IPS-15b (cell line): Measurements from ENCODE around the gene SLC20A1.

Source experiments
- H3K27me3 ChIP-seq: one replicate; pipeline ENCODE4 v1.6.1; 2013; ENCODE audit warnings: low read length; ENCODE audit not compliant: control insufficient read depth, insufficient read depth
- H3K36me3 ChIP-seq: one replicate; pipeline ENCODE4 v1.6.1; 2013; ENCODE audit warnings: low read length; ENCODE audit not compliant: control insufficient read depth, insufficient read depth
- H3K4me1 ChIP-seq: one replicate; pipeline ENCODE4 v1.6.1; 2013; ENCODE audit warnings: mild to moderate bottlenecking, low read length; ENCODE audit not compliant: control insufficient read depth, insufficient read depth
- H3K4me3 ChIP-seq: one replicate; pipeline ENCODE4 v1.5.1; 2013; ENCODE audit warnings: low read depth, low read length
- H3K9ac ChIP-seq: one replicate; pipeline ENCODE4 v1.6.1; 2013; ENCODE audit warnings: low read depth, mild to moderate bottlenecking, low read length
- H3K9me3 ChIP-seq: one replicate; pipeline ENCODE4 v1.6.1; 2013; ENCODE audit warnings: mild to moderate bottlenecking, low read length; ENCODE audit not compliant: control insufficient read depth, insufficient read depth

SLC20A1 gene

DNA sequence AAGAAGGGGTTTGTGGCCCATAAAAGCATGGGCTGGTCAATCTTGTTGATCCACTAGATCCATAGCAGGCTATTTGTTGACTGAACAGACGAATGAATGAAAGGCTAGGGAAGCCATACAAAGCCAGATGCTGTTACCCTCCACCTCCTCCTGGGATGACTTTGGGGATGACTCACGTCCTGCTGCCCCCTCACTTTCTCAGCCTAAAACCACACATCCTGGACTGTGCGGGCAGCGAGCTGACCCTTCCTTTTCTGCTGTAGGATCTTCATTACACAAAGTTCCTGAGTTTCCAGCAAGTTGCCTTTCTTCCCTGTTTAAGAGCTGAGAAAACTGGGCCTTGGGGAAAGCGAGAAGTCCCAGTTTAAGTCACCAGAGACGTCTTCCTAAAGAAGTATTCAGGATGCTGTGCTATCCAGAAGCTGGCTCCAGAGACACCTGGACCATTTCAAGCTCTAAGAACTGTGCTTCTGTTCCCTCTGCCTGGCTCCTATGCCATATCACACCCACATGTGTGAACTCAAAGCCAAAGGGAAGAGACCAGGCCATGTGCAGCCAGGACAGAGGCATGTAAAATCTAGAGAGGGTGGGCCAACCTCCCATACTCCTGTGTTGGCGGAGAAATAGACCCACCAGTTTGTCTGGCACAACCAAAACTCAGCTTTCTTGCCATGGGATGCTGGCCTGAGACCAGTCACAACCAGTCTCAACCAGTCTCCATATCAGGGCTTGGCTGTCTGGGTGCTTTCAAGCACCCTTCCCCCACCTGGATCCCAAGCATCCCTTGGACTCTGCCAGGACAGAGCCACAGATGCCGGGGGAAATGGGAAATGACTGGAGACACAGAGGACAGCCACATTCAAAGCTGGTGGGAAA is 4.7 kb upstream of the SLC20A1 start:
- H3K4me3 ChIP-seq: no peak overlapping the region
- peaks cover 10% of the 10 kb centered on the region for H3K4me1 ChIP-seq
- no peaks in the 10 kb centered on the region for H3K9me3 ChIP-seq
- peaks cover 10% of the 10 kb centered on the region for H3K27me3 ChIP-seq
- H3K9ac ChIP-seq: no peak overlapping the region
- no peaks in the 10 kb centered on the region for H3K36me3 ChIP-seq

DNA sequence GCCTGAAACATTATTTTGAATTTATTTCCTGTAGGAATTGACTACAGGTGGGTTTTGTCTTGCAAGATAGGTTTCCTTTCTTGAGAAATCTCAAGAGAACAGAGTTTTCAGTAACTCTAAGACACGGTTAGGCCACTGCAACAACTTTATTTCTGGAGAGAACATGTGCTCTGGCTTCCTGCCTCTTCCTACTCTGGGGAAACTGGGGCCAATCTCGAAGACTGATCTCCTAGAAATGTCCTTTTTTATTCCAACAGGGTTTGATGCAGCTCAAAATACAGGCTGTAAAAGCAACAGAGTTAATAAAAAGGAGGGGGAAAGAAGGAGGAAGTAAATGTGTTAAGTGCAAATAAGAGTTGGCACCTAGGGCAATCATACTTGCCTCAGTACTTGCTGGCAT is 4.0 kb upstream of the SLC20A1 start:
- H3K4me3 ChIP-seq: no peak overlapping the region
- H3K9ac ChIP-seq: no peak overlapping the region
- no peaks in the 10 kb centered on the region for H3K36me3 ChIP-seq
- peaks cover 10% of the 10 kb centered on the region for H3K27me3 ChIP-seq
- H3K4me1 ChIP-seq: peaks cover 10% of the 10 kb centered on the region
- no peaks in the 10 kb centered on the region for H3K9me3 ChIP-seq

DNA sequence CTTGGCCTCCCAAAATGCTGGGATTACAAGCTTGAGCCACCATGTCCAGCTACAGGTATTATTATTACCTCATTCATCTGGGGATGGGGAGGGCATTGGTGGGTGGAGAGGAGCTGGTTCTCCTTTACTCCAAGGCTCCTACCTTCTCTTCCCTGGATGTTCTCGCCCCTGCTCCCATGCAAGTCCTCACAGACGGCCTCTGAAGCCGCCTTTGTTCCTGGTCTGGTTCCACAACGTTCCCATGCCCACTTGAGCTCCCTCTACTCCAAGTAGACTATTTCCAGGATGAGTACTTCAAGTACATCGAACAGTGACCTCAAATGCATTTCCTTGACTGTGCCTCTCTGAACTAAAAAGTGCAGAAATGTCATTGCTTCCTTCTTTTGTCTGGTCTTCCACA is 3.2 kb upstream of the SLC20A1 start:
- no peaks in the 10 kb centered on the region for H3K9me3 ChIP-seq
- H3K27me3 ChIP-seq: peaks cover 8% of the 10 kb centered on the region
- H3K4me3 ChIP-seq: no peak overlapping the region
- H3K9ac ChIP-seq: no peak overlapping the region
- peaks cover 4% of the 10 kb centered on the region for H3K36me3 ChIP-seq
- H3K4me1 ChIP-seq: peaks cover 17% of the 10 kb centered on the region

DNA sequence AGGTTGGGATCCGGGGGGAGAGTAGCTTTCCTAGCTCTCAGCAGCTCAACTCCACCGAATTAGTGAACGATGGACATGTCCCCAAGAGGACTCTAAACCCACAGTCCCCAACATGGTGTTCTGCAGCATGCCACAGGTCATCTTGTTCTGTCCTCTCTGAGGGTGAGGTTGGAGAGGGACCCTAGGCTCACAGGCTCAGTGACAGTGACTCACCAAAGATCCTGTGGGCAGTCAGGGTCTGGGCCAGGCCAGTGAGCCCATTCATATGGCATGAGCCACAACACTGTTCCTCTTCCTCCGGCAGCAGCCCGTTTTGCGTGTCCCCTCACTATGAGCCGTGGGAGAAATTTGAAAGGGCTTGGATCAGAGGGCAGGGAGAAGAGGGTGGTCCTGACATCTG is 2.8 kb upstream of the SLC20A1 start:
- no peak overlapping the region for H3K4me3 ChIP-seq

GRCh38 chr2:112643488-112643887 is 2.3 kb upstream of the SLC20A1 start:
- Histone ChIP-seq H3K4me1 (peaks cover 20% of the 10 kb centered on the region), H3K9ac (no peak overlapping the region), H3K9me3 (no peaks in the 10 kb centered on the region), H3K36me3 (peaks cover 13% of the 10 kb centered on the region), H3K4me3 (no peak overlapping the region), H3K27me3 (peaks cover 8% of the 10 kb centered on the region)

More for the DNA sequence above, 2.8 kb upstream of the SLC20A1 start:
- no peaks in the 10 kb centered on the region for H3K9me3 ChIP-seq
- H3K27me3 ChIP-seq: peaks cover 8% of the 10 kb centered on the region
- H3K36me3 ChIP-seq: peaks cover 8% of the 10 kb centered on the region
- no peak overlapping the region for H3K9ac ChIP-seq
- peaks cover 20% of the 10 kb centered on the region for H3K4me1 ChIP-seq

DNA sequence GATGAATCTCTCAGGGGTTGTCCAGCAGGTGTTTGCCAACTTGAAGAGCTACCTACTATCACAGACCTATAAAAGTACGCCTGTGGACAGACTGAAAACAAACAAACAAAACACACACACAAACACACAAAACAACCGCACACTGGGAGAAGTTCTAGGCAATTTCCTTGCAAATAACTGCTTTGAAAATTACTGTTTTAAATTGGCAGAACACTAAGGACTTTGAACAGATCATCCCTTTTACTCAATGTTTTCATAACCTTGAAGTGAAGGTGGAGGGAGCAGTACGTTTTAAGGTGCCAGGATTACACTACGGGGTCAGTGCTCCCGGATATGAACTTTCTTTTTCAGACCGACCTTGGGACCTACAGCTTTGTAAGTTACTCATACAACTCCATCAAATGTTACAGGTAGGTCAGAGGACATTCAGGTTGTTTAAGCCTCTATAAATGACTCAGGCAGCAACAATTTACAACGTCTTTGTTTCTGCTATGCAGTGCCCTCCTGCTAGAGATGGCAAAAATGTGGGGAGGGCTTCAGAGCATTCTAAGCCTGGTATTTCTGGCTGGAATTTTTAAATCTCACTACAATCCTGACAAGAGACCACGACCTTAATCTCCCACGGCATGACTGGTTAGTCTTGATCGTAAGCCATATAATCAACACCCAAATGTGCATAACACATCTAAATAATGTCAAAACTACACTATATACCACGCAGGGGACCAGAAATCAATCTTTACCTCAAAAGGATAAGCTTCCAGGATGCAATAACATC is 1.4 kb upstream of the SLC20A1 start:
- peaks cover 8% of the 10 kb centered on the region for H3K27me3 ChIP-seq
- no peaks in the 10 kb centered on the region for H3K9me3 ChIP-seq
- H3K9ac ChIP-seq: no peak overlapping the region
- H3K4me3 ChIP-seq: peak overlapping the region; percentile 78
- peaks cover 20% of the 10 kb centered on the region for H3K4me1 ChIP-seq
- H3K36me3 ChIP-seq: peaks cover 20% of the 10 kb centered on the region

- H3K36me3 ChIP-seq: peaks cover 23% of the 10 kb centered on the region
- H3K4me3 ChIP-seq: peak overlapping the region; percentile 78
- H3K9me3 ChIP-seq: no peaks in the 10 kb centered on the region
- H3K4me1 ChIP-seq: peaks cover 20% of the 10 kb centered on the region
- H3K27me3 ChIP-seq: peaks cover 8% of the 10 kb centered on the region
- peak overlapping the region; percentile 51 for H3K9ac ChIP-seq
These were observed 818 bp upstream of the SLC20A1 start for GRCh38 chr2:112644933-112645309.

- peak overlapping the region; percentile 82 for H3K4me3 ChIP-seq
- no peaks in the 10 kb centered on the region for H3K9me3 ChIP-seq
- peaks cover 19% of the 10 kb centered on the region for H3K4me1 ChIP-seq
- H3K9ac ChIP-seq: peak overlapping the region; percentile 92
- peaks cover 8% of the 10 kb centered on the region for H3K27me3 ChIP-seq
- H3K36me3 ChIP-seq: peaks cover 23% of the 10 kb centered on the region
These were observed 472 bp downstream of the SLC20A1 start for GRCh38 chr2:112646102-112646719.

GRCh38 chr2:112646791-112647689 is 1.3 kb downstream of the SLC20A1 start:
- Histone ChIP-seq H3K4me3 (peak overlapping the region; percentile 82), H3K9ac (peak overlapping the region; percentile 56), H3K27me3 (peaks cover 8% of the 10 kb centered on the region), H3K36me3 (peaks cover 28% of the 10 kb centered on the region), H3K9me3 (no peaks in the 10 kb centered on the region), H3K4me1 (peaks cover 16% of the 10 kb centered on the region)

DNA sequence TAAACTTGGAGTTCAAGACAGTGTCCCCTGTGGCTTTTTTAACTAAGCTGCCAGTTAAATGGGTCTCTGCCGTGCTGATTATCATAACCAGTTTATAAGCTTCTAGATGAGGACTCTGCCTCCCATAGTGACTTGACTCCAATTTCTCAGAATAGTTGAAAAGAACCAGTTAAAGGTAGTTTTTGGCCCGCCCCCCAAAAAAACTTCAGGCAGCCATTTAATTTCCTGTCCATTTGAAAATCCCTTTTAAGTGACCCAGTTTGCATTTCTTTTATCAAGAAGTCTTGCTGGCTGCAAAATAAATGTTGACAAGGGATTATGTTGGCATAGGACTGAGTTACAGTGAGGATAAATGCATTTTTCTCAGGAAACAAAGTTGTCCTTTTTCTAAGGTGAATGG is 2.3 kb downstream of the SLC20A1 start:
- Histone ChIP-seq H3K36me3 (peaks cover 28% of the 10 kb centered on the region), H3K9ac (no peak overlapping the region), H3K9me3 (no peaks in the 10 kb centered on the region), H3K27me3 (peaks cover 8% of the 10 kb centered on the region), H3K4me1 (peaks cover 16% of the 10 kb centered on the region), H3K4me3 (no peak overlapping the region)

GRCh38 chr2:112656679-112657078 is 10.9 kb downstream of the SLC20A1 start:
- Histone ChIP-seq H3K4me1 (no peaks in the 10 kb centered on the region), H3K9ac (no peak overlapping the region), H3K36me3 (peaks cover 26% of the 10 kb centered on the region), H3K4me3 (no peak overlapping the region), H3K27me3 (no peaks in the 10 kb centered on the region), H3K9me3 (no peaks in the 10 kb centered on the region)
